AG04449 (cell line): Measurements from ENCODE around the gene BRD4.

ENCODE experiments used
- CTCF ChIA-PET: fragments of 350-600 bp; formaldehyde crosslinking; extraction: SDS; loops from one replicate; lab custom pipeline; 2021; ENCODE audit warnings: antibody characterized with exemption; lab: Yijun Ruan, JAX
- POLR2A ChIA-PET: fragments of 400-600, 350-600 bp; formaldehyde crosslinking; extraction: SDS; loops from one replicate; lab custom pipeline; 2020; ENCODE audit warnings: antibody characterized with exemption, inconsistent platforms; lab: Yijun Ruan, JAX
- DNase-seq: peaks from one replicate; pipeline ENCODE4 v3.0.0-alpha.2; 2010; ENCODE audit warnings: low read depth, low spot score
- H3K4me3 ChIP-seq: 2 replicates; pipeline ENCODE4 v1.5.1; 2011; ENCODE audit warnings: low read depth, mild to moderate bottlenecking, control low read depth, low read length
- TF ChIP-seq, protein P1 (sequence below): IDR thresholded peaks from one replicate; pipeline ENCODE4 v1.5.1; 2011; ENCODE audit warnings: mild to moderate bottlenecking, moderate library complexity, low read length, control low read depth, inconsistent platforms; ENCODE audit not compliant: insufficient read depth; ENCODE audit errors: missing control alignments

Gene BRD4

DNA sequence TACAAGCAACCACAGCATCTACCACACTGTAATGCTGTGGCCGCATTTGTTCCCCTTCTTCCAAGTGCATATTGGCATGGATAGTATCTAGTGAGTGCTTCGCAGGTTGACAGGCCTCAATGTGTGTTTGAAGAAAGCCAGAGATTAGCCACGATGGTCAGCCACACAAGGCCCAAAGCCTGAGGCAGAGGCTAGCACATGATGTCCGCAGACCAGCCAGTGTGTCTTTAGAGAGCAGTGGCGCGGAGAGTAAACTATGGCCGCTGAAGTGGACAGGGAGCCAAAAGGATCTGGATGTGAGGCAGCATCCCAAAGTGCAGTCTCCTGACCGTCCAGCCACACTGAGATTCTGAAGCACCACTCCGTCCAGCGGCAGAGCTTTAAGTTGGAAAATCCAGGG is 36.0 kb downstream of the BRD4 start:
- CTCF ChIA-PET = interaction anchor here (1.5 kb wide), 1 partner anchor 11 kb away, joined by 5 read pairs; no protein-coding TSS in a partner anchor
- POLR2A ChIA-PET = no interaction called here
- H3K4me3 ChIP-seq = no peak overlapping the region

GRCh38 chr19:15294561-15294990 is 37.8 kb downstream of the BRD4 start:
- ChIA-PET CTCF (no interaction called here), POLR2A (no interaction called here)
- no peak overlapping the region for H3K4me3 ChIP-seq
- DNase-seq = no peak
- TF ChIP-seq, protein P1, sequence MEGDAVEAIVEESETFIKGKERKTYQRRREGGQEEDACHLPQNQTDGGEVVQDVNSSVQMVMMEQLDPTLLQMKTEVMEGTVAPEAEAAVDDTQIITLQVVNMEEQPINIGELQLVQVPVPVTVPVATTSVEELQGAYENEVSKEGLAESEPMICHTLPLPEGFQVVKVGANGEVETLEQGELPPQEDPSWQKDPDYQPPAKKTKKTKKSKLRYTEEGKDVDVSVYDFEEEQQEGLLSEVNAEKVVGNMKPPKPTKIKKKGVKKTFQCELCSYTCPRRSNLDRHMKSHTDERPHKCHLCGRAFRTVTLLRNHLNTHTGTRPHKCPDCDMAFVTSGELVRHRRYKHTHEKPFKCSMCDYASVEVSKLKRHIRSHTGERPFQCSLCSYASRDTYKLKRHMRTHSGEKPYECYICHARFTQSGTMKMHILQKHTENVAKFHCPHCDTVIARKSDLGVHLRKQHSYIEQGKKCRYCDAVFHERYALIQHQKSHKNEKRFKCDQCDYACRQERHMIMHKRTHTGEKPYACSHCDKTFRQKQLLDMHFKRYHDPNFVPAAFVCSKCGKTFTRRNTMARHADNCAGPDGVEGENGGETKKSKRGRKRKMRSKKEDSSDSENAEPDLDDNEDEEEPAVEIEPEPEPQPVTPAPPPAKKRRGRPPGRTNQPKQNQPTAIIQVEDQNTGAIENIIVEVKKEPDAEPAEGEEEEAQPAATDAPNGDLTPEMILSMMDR = no peak

More for the DNA sequence above, 36.0 kb downstream of the BRD4 start:
- DNase-seq = no peak
- TF ChIP-seq, protein P1 = no peak

DNA sequence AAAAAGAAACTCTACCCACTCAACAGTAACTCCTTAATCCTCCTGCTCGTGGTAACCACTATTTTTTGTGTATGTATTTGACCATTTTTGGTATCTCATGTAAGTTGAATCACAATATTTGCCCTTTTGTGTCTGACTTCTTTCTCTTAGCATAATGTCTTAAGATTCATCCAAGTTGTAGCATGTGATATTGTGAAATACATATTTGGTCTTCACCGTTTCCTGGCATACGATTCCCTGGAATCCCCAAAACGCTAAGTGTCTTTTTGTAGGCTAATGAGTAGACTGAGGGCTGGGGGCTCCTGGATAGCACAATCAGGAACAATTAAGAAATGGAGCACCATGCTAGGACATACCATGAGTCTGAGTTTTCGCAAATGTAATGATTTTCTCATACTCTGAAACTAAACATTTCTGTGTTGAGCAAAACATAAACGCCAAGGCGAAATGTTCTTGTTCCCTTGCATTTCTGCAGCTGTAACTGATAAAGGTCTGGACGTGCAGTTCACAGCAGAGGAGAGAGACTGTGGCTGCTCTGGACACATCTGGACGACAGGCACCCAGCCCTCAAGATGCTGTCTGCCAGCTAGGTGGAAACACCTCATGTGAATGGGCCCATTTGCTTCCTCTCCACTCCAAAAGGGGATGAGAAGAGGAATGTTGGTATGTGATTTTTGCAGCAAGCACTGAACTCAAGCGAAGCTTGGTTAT is 38.4 kb downstream of the BRD4 start:
- POLR2A ChIA-PET = no interaction called here

DNA sequence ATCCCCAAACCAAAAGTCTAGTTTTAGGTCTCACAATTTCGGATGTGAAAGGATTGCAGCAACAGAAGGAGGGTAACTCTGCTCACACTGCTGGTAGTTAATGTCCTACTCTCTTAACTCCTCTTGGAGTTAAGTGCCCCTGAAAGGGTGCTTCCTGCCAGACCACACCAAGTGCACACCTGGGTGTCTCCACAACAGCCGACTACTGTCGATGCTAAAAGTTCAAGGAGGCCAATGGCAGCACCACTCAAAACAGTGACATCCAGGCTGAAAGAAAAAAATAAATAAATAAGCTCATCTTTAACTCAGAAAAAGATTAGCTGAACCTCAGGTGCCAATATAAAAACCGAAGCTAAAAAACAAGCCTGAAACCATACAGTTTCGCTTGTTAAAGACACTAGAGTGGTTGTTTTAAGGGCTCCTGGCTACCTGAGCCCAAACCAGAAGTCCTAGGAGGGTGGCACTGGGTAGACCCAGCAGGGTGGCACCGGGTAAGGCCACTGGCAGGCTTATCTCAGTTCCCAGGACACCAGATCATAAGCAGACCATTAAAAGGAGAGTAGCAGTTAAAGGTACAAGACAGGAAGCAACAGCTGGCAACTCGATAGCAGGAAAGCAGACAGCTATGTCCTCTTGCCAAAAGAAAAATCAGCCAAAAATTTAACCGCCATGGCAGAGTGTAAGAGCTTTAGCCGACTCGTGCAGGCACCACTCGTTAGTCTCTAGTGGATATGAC is 39.3 kb downstream of the BRD4 start:
- no peak overlapping the region for H3K4me3 ChIP-seq
- TF ChIP-seq, protein P1 = no peak
- DNase-seq = no peak
- POLR2A ChIA-PET = no interaction called here
- CTCF ChIA-PET = no interaction called here

More for the DNA sequence above, 38.4 kb downstream of the BRD4 start:
- H3K4me3 ChIP-seq = no peak overlapping the region
- CTCF ChIA-PET = no interaction called here
- TF ChIP-seq, protein P1 = no peak
- DNase-seq = no peak

- TF ChIP-seq, protein P1 = no peak
- CTCF ChIA-PET = interaction anchor here (0.9 to 1.4 kb wide), 5 partner anchors 9 to 39 kb away, joined by 3 to 6 read pairs (median 3); no protein-coding TSS in a partner anchor
- POLR2A ChIA-PET = no interaction called here
- no peak overlapping the region for H3K4me3 ChIP-seq
- DNase-seq = no peak
Observed at GRCh38 chr19:15292140-15292539, 40.2 kb downstream of the BRD4 start.

DNA sequence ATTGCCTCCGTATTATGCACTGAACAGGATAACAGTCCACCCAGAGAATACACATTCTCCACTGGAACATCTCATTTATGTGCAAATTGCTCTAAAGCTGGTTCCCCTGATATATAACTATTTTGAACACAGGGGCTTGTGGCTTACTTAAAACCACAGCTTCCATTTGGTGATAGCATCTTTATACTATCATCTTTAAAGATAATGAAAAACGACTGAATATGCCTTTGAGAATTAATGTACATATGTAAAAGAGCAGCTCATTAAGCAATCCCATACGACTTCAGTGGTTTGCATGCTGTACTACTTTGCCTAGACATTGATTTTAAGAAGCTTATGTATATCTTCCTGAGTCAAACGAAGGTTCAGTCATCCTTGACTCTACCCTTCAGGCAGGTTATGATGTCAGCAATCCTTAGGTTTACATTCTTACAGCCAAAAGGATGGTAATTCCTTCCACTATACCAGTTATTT is 40.8 kb downstream of the BRD4 start:
- POLR2A ChIA-PET = no interaction called here
- no peak for DNase-seq
- TF ChIP-seq, protein P1 = no peak
- CTCF ChIA-PET = interaction anchor here (0.9 to 1.4 kb wide), 5 partner anchors 9 to 38 kb away, joined by 3 to 6 read pairs (median 3); no protein-coding TSS in a partner anchor
- H3K4me3 ChIP-seq = no peak overlapping the region
